PC-9 (cell line): Measurements from ENCODE around the gene FOXE1. TPM values are rescaled to one million over a fixed set of nuclear protein-coding genes. Genes with fewer than 3 reads are reported as not detected.
A peak's percentile ranks its signal among the peaks of the same experiment; 100 is the strongest.

Source experiments
- BruUV-seq: library from RNA; stranded (reverse); fragments of 400-500 nt; replicated peaks from 2 replicates; lab custom pipeline; 2021; lab: Mats Ljungman, UMichigan
- CTCF ChIA-PET: fragments of 300-600 bp; sonication (Branson Sonifier 250); formaldehyde crosslinking; loops from one replicate; lab custom pipeline; 2022; ENCODE audit warnings: antibody characterized with exemption; lab: Charles Lee
- POLR2A ChIA-PET: fragments of 300-600 bp; sonication (Branson Sonifier 250); formaldehyde crosslinking; loops from one replicate; lab custom pipeline; 2022; ENCODE audit warnings: antibody characterized with exemption; ENCODE audit not compliant: unreplicated experiment; lab: Charles Lee
- DNase-seq, 2 experiments: peaks; one replicate each; pipeline versions ENCODE4 v3.0.0 to v3.0.0-alpha.2; 2015 to 2022; ENCODE audit warnings: mixed read lengths in 1 of 2
- H2AFZ ChIP-seq: fragments of 200-600 bp; sonication (generic); 2 replicates; pipeline ENCODE4 v1.8.1; 2017; ENCODE audit warnings: antibody characterized with exemption
- H3F3A ChIP-seq: fragments of 200-600 bp; sonication (generic); 2 replicates; pipeline ENCODE4 v1.8.1; 2017; ENCODE audit warnings: antibody characterized with exemption, mild to moderate bottlenecking, low read depth; ENCODE audit not compliant: insufficient read depth
- H3K27ac ChIP-seq: fragments of 200-600 bp; sonication (generic); 2 replicates; pipeline ENCODE4 v1.6.1; 2016; ENCODE audit warnings: mixed run types
- H3K27me3 ChIP-seq: fragments of 200-600 bp; sonication (generic); 2 replicates; pipeline ENCODE4 v1.6.1; 2016; ENCODE audit warnings: low read depth, mixed run types; ENCODE audit not compliant: insufficient read depth
- H3K36me3 ChIP-seq: fragments of 200-600 bp; sonication (generic); 2 replicates; pipeline ENCODE4 v1.6.1; 2016; ENCODE audit warnings: low read depth, mixed run types
- H3K4me1 ChIP-seq: fragments of 200-600 bp; sonication (generic); replicated peaks from 2 replicates; pipeline ENCODE4 v1.6.1; 2016; ENCODE audit warnings: mixed run types; ENCODE audit not compliant: insufficient read depth
- H3K4me2 ChIP-seq: fragments of 200-600 bp; sonication (generic); 2 replicates; pipeline ENCODE4 v1.6.1; 2017; ENCODE audit warnings: mixed run types
- H3K4me3 ChIP-seq: fragments of 200-600 bp; sonication (generic); 2 replicates; pipeline ENCODE4 v1.6.1; 2016; ENCODE audit warnings: mixed run types
- H3K79me2 ChIP-seq: fragments of 200-600 bp; sonication (generic); 2 replicates; pipeline ENCODE4 v1.6.1; 2017; ENCODE audit warnings: low read depth, mixed run types
- H3K9me2 ChIP-seq: fragments of 200-600 bp; sonication (generic); 2 replicates; pipeline ENCODE4 v1.8.1; 2017; ENCODE audit warnings: mild to moderate bottlenecking; ENCODE audit not compliant: insufficient read depth
- H3K9me3 ChIP-seq: fragments of 200-600 bp; sonication (generic); 2 replicates; pipeline ENCODE4 v1.8.1; 2016; ENCODE audit warnings: low read depth; ENCODE audit not compliant: insufficient read depth
- H4K20me1 ChIP-seq: fragments of 200-600 bp; sonication (generic); 2 replicates; pipeline ENCODE4 v1.8.1; 2017; ENCODE audit not compliant: insufficient read depth
- EZH2 ChIP-seq: fragments of 200-600 bp; sonication (generic); IDR thresholded peaks from 2 replicates; pipeline ENCODE4 v1.8.0; 2017; ENCODE audit warnings: antibody characterized with exemption, low read depth
- intact Hi-C: fragments of 100-400 bp; cut with micrococcal nuclease; formaldehyde crosslinking; loops from one replicate; pipeline ENCODE4 v1.10.0; 2022; ENCODE audit not compliant: unreplicated experiment
- total RNA-seq: library from RNA; stranded (reverse); gene quantifications from 2 replicates; pipeline ENCODE4 v1.2.3, GENCODE V29; 2021
- TF ChIP-seq, protein P1 (sequence below): fragments of 200-600 bp; sonication (generic); conservative IDR thresholded peaks from 2 replicates; pipeline ENCODE4 v1.6.1; 2017; ENCODE audit warnings: mixed run types, antibody characterized with exemption, mild to moderate bottlenecking, moderate library complexity

The FOXE1 gene
- total RNA-seq, 1 experiment from 2014 or later: 5.7 TPM

DNA sequence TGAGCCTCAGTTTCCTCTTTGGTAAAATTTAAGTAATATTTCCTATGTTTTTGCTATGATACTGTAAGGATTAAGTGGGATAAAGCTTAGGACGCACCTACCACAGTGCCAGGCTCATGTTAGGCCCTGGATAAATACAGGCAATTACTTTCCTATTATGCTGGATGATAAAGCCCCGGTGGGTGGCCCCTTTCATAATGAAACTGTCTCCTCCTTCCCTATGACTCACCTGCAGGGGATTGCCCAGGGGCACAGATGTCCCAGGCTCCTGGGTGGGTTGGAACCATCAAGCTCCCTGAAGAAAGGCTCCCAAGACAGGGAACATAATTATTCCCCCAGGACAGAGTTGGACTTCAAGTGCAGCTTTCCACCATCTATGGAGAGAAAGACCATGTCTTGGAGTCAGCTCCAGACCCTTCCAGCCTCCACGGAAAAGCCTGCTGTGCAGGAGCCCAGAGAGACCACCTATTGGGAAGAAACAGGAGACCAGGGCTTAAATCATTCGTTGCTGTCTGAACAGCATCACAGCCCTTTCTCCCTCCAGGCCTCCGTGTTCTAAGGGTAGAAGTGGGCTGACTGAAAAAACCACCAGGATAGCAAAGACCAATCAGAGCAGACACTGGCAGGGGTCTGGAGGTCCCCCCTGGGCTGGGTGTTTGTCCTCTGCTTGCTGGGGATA, 43.2 kb upstream of the FOXE1 start:
- H3K36me3 ChIP-seq: no peaks in the 10 kb centered on the region
- intact Hi-C loops: no loop called here
- H3K4me3 ChIP-seq: no peak overlapping the region
- peaks cover 29% of the 10 kb centered on the region for H3F3A ChIP-seq
- no peak for TF ChIP-seq EZH2
- TF ChIP-seq, protein P1, sequence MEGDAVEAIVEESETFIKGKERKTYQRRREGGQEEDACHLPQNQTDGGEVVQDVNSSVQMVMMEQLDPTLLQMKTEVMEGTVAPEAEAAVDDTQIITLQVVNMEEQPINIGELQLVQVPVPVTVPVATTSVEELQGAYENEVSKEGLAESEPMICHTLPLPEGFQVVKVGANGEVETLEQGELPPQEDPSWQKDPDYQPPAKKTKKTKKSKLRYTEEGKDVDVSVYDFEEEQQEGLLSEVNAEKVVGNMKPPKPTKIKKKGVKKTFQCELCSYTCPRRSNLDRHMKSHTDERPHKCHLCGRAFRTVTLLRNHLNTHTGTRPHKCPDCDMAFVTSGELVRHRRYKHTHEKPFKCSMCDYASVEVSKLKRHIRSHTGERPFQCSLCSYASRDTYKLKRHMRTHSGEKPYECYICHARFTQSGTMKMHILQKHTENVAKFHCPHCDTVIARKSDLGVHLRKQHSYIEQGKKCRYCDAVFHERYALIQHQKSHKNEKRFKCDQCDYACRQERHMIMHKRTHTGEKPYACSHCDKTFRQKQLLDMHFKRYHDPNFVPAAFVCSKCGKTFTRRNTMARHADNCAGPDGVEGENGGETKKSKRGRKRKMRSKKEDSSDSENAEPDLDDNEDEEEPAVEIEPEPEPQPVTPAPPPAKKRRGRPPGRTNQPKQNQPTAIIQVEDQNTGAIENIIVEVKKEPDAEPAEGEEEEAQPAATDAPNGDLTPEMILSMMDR: no peak
- H3K27me3 ChIP-seq: no peaks in the 10 kb centered on the region
- DNase-seq: peak in 1 of 2 experiments; percentile 16
- H4K20me1 ChIP-seq: no peaks in the 10 kb centered on the region
- H2AFZ ChIP-seq: no peak overlapping the region
- POLR2A ChIA-PET: interaction anchor here (0.8 kb wide), 1 partner anchor 107 kb away, joined by 3 read pairs; no protein-coding TSS in a partner anchor
- no TSS peak for BruUV-seq
- peaks cover 32% of the 10 kb centered on the region for H3K4me1 ChIP-seq
- peaks cover 7% of the 10 kb centered on the region; the same call in 1 of the 2 replicates for H3K9me3 ChIP-seq
- no peaks in the 10 kb centered on the region for H3K9me2 ChIP-seq
- CTCF ChIA-PET: no interaction called here
- H3K79me2 ChIP-seq: no peaks in the 10 kb centered on the region
- no peak overlapping the region for H3K4me2 ChIP-seq
- no peak overlapping the region for H3K27ac ChIP-seq

GRCh38 chr9:97811533-97812246, 41.3 kb upstream of the FOXE1 start:
- Histone ChIP-seq H3K9me2 (no peaks in the 10 kb centered on the region), H3K36me3 (no peaks in the 10 kb centered on the region), H3K4me1 (peaks cover 31% of the 10 kb centered on the region), H3K27ac (peak overlapping the region; percentile 2; the same call in 1 of the 2 replicates), H3K79me2 (no peaks in the 10 kb centered on the region), H3K27me3 (no peaks in the 10 kb centered on the region), H4K20me1 (no peaks in the 10 kb centered on the region), H3K4me2 (peak overlapping the region; percentile 13; the same call in 1 of the 2 replicates), H3F3A (peaks cover 26% of the 10 kb centered on the region), H3K9me3 (peaks cover 7% of the 10 kb centered on the region), H3K4me3 (no peak overlapping the region), H2AFZ (no peak overlapping the region)
- peak in 1 of 2 experiments; percentile 48 for DNase-seq
- ChIA-PET CTCF (interaction anchor here (0.7 kb wide), 1 partner anchor 345 kb away, joined by 4 read pairs; no protein-coding TSS in a partner anchor), POLR2A (no interaction called here)
- TF ChIP-seq, protein P1: no peak
- TF ChIP-seq EZH2: no peak
- no TSS peak for BruUV-seq
- intact Hi-C loops: no loop called here

DNA sequence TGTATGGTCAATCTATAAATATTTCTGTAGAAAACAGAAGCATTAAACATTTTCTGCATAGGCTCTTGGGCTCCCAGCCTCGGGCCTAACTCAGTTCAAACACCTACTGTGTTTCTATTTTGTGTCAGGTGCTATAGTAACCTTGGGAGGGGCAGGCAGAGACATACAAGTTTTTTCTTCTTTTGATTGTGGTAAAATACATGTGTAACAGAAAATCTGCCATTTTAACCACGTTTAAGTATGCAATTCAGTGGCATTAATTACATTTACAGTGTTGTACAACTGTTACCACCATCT, 40.8 kb upstream of the FOXE1 start:
- ChIA-PET CTCF (no interaction called here), POLR2A (no interaction called here)
- H3K79me2 ChIP-seq: no peaks in the 10 kb centered on the region
- no peaks in the 10 kb centered on the region for H3K27me3 ChIP-seq
- H3K27ac ChIP-seq: peak overlapping the region; percentile 2; the same call in 1 of the 2 replicates
- DNase-seq: no peak
- no peak for TF ChIP-seq EZH2
- TF ChIP-seq, protein P1: no peak
- H3F3A ChIP-seq: peaks cover 23% of the 10 kb centered on the region
- H3K4me3 ChIP-seq: no peak overlapping the region
- no peaks in the 10 kb centered on the region for H3K36me3 ChIP-seq
- peaks cover 7% of the 10 kb centered on the region for H3K9me3 ChIP-seq
- H3K4me2 ChIP-seq: peak overlapping the region; percentile 13; the same call in 1 of the 2 replicates
- BruUV-seq: no TSS peak
- intact Hi-C loops: no loop called here
- H4K20me1 ChIP-seq: no peaks in the 10 kb centered on the region
- H3K4me1 ChIP-seq: peaks cover 27% of the 10 kb centered on the region
- no peaks in the 10 kb centered on the region for H3K9me2 ChIP-seq
- H2AFZ ChIP-seq: no peak overlapping the region
